C4-2B (cell line): ENCODE results near the gene ZNF865.

Experiments
- H3K27ac ChIP-seq: fragments of 450-650 bp; 2 replicates; pipeline ENCODE4 v1.5.1; 2017
- CTCF ChIP-seq: fragments of 450-650 bp; conservative IDR thresholded peaks from 2 replicates; pipeline ENCODE4 v1.5.1; 2017; ENCODE audit warnings: mild to moderate bottlenecking
- ZFX ChIP-seq: fragments of 450-650 bp; IDR thresholded peaks from 2 replicates; pipeline ENCODE4 v1.6.1; 2017

The ZNF865 gene

GRCh38 chr19:55617426-55617825 lies 12.0 kb downstream of the ZNF865 start:
- no peak overlapping the region for H3K27ac ChIP-seq
- TF ChIP-seq CTCF, result no peak
- TF ChIP-seq ZFX, result no peak

GRCh38 chr19:55618426-55618825 lies 13.0 kb downstream of the ZNF865 start:
- TF ChIP-seq CTCF (no peak), ZFX (no peak)
- H3K27ac ChIP-seq, result no peak overlapping the region

- no peak overlapping the region for H3K27ac ChIP-seq
- TF ChIP-seq ZFX (no peak), CTCF (no peak)
These were observed 13.8 kb downstream of the ZNF865 start for GRCh38 chr19:55619286-55619685.

- no peak overlapping the region for H3K27ac ChIP-seq
- no peak for TF ChIP-seq CTCF
- no peak for TF ChIP-seq ZFX
These were observed 15.2 kb downstream of the ZNF865 start for GRCh38 chr19:55620410-55621204.

- H3K27ac ChIP-seq, result no peak overlapping the region
- TF ChIP-seq ZFX (no peak), CTCF (no peak)
These were observed 15.8 kb downstream of the ZNF865 start for GRCh38 chr19:55621205-55621672.

- TF ChIP-seq ZFX, result no peak
- no peak for TF ChIP-seq CTCF
- H3K27ac ChIP-seq, result no peak overlapping the region
These were observed 16.3 kb downstream of the ZNF865 start for GRCh38 chr19:55621673-55622231.

GRCh38 chr19:55622242-55622969 lies 17.0 kb downstream of the ZNF865 start:
- TF ChIP-seq ZFX (no peak), CTCF (no peak)
- H3K27ac ChIP-seq, result no peak overlapping the region
